Urinary bladder (tissue), 4 donors: Measurements from ENCODE around the gene SNX5. TPM values are rescaled to one million over a fixed set of nuclear protein-coding genes. Genes with fewer than 3 reads are reported as not detected.

ENCODE experiments used
- DNase-seq: peaks from one replicate; pipeline ENCODE4 v3.0.0-alpha.2; 2015; ENCODE audit errors: extremely low spot score
- H3K27ac ChIP-seq: one replicate; pipeline ENCODE4 v1.5.1; 2013; ENCODE audit warnings: low read depth, mild to moderate bottlenecking, moderate library complexity
- H3K36me3 ChIP-seq: one replicate; pipeline ENCODE4 v1.6.1; 2013; ENCODE audit warnings: mild to moderate bottlenecking, moderate library complexity; ENCODE audit not compliant: insufficient read depth
- H3K4me1 ChIP-seq: one replicate; pipeline ENCODE4 v1.6.1; 2013; ENCODE audit warnings: mild to moderate bottlenecking, moderate library complexity; ENCODE audit not compliant: insufficient read depth
- H3K4me3 ChIP-seq: one replicate; pipeline ENCODE4 v1.5.1; 2013; ENCODE audit warnings: low read depth, low read length
- WGBS: extraction: QIAGEN DNeasy Blood & Tissue Kit; methylation state at CpG from one replicate; pipeline ENCODE4 v1.1.7; 2013; 5-methylcytosine and 5-hydroxymethylcytosine counted together
- polyA plus RNA-seq: library from polyadenylated mRNA; stranded (reverse); fragments of 200-250 nt; gene quantifications from one replicate; pipeline ENCODE4 v1.2.3, GENCODE V29; 2013
- total RNA-seq: library from RNA; depleted of rRNA; stranded (reverse); fragments of >200 nt; gene quantifications from one replicate; pipeline ENCODE4 v1.2.3, GENCODE V29; 2014
- donor health status: healthy with polysubstance abuse.
- donor health status: healthy.

The SNX5 gene
- total and polyA plus RNA-seq, 2 donors = 51.9 to 138 TPM

DNA sequence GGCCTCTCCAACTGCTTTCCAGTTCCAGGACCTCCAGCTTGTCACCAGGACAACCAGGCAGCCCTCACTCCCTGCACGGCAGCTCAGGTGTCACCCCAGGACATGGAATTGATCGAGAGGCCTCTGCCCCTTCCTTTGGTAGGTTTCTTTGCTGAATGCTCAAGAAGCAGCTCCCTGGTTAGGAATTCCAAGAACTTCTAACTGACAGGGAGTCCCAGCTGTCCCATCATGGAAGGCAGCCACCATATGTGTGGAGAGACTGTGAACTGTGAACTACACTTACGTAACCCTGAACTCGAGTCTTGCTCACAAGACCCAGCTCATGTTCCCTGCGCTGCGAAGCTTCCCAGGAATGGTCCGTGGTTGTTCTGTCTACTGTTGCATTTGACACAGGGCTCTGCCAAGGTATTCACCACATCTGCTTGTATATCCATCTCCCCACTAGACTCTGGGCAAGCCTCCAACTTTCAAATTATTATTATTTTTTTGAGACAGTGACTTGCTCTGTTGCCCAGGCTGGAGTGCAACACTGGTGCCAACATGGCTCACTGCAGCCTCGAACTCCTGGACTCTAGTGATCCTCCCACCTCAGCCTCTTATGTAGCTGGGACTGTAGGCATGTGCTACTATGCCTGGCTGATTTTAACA, 35.9 kb upstream of the SNX5 start:
- WGBS = 75% methylated on average over 8 of the region's 8 CpGs

DNA sequence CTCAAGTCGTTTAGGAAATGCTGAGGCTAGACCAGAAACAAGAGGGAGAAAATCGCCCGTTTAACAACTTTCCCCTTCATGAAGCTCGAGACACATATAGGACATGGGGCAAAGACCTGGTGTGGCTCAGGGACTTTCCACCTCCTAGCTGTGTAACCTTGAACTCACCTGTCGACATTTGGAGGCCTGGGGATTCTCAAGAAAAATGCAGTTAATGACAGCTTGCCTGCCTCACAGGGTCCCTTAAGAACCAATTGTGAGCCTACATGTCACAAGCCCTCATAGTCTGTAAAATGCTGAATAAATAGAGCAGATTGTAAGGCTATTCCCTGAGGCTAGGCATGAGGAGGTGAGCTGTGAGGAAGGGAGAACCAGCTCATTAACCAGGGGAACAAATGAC, 35.3 kb upstream of the SNX5 start:
- DNase-seq = no peak
- Histone ChIP-seq H3K27ac (no peak overlapping the region), H3K4me1 (no peaks in the 10 kb centered on the region), H3K36me3 (no peaks in the 10 kb centered on the region), H3K4me3 (no peak overlapping the region)
- 61% methylated on average over 5 of the region's 5 CpGs for WGBS

More for the DNA sequence above, 35.9 kb upstream of the SNX5 start:
- no peak for DNase-seq
- H3K36me3 ChIP-seq = no peaks in the 10 kb centered on the region
- H3K4me3 ChIP-seq = no peak overlapping the region
- H3K4me1 ChIP-seq = no peaks in the 10 kb centered on the region
- H3K27ac ChIP-seq = no peak overlapping the region

DNA sequence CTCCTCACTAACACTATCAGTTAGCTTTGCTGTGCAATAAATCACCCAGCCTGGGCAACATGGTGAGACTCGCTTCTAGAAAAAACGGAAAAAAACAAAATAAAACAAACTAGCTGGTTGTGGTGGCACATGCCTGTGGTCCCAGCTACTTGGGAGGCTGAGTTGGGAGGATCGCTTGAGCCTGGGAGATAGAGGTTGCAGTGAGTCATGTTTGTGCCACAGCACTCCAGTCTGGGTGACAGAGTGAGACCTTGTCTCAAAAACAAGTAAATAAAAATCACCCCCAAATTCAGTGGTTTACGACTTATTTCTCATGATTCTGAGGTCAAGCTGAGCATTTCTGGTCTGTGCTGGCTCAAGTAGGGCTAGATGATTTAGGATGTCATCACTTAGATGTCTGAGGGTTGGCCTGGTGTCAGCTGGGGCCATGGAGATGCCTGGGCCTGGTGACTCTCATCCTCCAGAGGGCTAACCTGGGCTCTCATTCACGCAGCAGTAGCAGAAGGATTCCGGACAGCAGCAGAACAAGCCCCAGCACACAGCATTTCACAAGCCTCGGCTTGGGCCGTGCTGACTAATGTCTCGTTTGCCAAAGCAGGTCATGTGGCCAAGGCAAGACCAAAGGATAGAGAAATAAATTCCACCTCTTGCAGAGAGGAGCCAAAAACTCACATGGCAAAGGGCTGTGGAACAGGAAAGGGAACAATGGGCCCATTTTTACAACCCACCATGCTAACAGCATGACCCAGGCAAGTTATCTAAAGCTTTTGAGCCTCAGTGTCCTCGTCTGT, 32.7 kb upstream of the SNX5 start:
- no peaks in the 10 kb centered on the region for H3K36me3 ChIP-seq
- H3K27ac ChIP-seq = no peak overlapping the region
- 58% methylated on average over 10 of the region's 10 CpGs for WGBS
- H3K4me3 ChIP-seq = no peak overlapping the region
- no peak for DNase-seq
- H3K4me1 ChIP-seq = no peaks in the 10 kb centered on the region

DNA sequence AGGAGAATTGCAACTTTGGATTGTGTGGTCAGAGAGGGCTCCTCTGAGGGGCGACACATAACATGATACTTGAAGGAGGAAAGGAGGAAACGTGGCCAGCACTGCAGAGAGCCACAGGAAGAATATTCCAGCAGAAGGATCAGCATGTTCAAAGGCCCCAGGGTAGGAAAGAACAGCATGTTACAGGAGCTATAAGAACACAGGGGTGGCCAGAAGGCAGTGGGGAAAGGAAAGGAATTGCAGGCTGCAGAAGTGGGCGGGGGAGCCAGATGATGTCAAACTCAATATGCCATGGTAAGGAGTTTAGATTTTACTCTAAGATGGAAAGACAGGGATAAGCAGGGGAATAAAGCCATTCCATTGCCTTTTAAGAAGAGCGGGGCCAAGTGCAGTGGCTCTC, 31.0 kb upstream of the SNX5 start:
- Histone ChIP-seq H3K27ac (no peak overlapping the region), H3K36me3 (no peaks in the 10 kb centered on the region), H3K4me1 (no peaks in the 10 kb centered on the region), H3K4me3 (no peak overlapping the region)
- DNase-seq = no peak
- WGBS = 86% methylated on average over 4 of the region's 4 CpGs

DNA sequence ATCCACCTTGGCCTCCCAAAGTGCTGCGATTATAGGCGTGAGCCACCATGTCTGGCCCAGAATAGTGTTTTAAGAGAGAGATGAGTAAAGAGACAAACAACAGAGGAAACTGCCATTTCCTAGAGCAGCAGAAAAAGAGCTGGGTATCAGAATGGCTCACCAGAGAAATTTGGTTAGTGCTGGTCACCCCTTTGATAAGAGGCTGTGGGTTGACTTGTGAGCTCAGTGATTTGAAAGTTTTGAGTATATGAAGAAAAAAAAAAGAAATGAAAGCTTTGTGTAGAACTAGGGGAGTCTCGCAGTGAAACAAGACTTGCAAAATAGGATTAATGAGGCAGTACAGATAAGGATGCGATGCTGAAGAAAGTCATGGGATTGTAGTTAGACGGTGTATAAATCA, 29.9 kb upstream of the SNX5 start:
- H3K4me1 ChIP-seq = no peaks in the 10 kb centered on the region
- H3K36me3 ChIP-seq = no peaks in the 10 kb centered on the region
- DNase-seq = no peak
- WGBS = 93% methylated on average over 5 of the region's 5 CpGs
- H3K27ac ChIP-seq = no peak overlapping the region
- no peak overlapping the region for H3K4me3 ChIP-seq

DNA sequence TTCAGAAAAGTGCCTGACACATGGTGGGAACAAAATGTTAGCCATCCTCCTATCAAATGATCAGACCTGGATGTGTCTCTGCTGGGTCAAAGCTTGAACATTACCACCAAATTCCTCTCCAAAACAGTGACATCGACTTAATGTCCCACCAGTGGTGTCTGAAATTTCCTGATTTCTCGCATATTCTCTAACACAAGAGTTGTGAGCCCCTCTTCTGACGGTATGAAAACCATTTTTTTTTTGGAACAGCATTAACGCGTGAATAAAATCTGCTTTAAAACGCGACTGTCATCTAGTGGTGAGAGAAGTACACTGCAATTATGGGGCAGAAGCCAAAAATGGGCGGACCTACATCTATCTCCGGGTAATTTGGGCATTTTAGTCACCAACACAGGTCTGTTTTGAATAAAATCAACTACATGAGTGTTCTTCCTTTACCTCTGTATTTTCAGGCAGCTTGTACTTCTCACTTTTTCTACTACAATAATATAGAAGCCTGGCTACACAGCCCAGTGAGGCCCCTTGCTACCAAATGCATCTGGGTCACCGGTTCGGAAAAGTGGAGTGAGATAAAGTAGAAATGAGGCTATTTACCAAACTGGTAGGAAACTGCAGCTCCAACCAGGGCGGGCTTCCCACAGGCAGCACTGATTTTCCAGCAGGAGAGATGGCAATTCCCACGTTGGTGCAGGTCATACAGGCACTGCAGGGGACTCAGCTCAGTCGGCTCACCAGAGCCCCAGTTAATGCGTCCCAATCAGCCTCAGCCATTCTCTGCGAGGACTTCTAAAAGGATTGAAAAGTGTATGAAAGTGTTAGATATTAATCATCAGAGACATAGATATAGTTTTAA, 27.6 kb upstream of the SNX5 start:
- 23% methylated on average over 16 of the region's 16 CpGs for WGBS
- Histone ChIP-seq H3K36me3 (no peaks in the 10 kb centered on the region), H3K4me1 (no peaks in the 10 kb centered on the region), H3K4me3 (no peak overlapping the region), H3K27ac (no peak overlapping the region)
- peak; percentile 40 for DNase-seq

DNA sequence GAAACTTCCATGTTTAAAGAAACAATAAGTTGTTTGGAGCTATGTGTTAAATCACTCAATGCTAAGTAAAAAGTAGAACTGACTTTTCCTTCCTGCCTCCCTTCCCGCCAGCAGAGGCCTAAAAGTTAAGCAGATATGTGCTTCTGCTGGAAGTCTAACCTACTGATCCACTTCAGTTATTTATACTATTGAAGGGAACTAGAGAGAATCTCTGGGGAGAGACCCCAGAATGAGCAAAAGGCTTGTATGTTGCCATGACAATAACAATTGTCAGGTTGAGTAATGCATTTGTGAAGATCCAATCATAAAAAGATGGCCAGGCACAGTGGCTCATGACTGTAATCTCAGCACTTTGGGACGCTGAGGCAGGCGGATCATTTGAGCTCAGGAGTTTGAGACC, 25.0 kb upstream of the SNX5 start:
- H3K36me3 ChIP-seq = peaks cover 2% of the 10 kb centered on the region
- WGBS = 95% methylated on average over 3 of the region's 3 CpGs
- no peak for DNase-seq
- H3K27ac ChIP-seq = no peak overlapping the region
- H3K4me1 ChIP-seq = no peaks in the 10 kb centered on the region
- no peak overlapping the region for H3K4me3 ChIP-seq

DNA sequence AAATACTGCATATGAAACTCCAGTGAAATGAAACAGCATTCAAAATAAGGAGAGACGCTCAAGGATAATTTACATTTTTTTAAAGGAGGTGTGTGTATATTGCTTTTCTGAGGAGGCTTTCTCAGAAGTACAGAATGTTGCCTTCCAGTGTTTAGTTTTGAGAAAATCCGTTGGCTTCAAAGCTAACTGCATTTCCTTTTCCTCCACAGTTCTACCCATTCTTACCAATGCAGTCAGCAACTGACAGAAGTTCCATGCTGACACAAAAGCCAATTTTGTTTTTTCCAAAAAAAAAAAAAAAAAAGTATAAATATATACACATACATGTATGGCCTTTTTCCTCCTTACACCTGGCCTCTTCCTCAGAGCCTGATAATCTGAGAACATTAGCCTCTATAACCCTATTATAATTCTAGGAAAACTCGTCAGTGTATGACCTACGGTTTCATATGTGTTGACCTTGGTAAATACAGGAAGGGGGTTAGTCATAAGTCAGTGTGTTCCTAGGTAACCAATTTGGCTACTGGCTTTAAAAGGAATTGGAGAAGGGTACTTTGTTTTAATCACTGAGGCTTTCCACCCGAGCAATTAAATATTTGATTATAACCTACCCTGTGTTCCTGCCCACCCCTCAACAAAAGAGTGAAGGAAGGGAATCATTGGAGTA, 24.4 kb upstream of the SNX5 start:
- no peak overlapping the region for H3K4me3 ChIP-seq
- 73% methylated on average over 5 of the region's 5 CpGs for WGBS
- no peaks in the 10 kb centered on the region for H3K4me1 ChIP-seq
- DNase-seq = no peak
- H3K27ac ChIP-seq = no peak overlapping the region
- peaks cover 2% of the 10 kb centered on the region for H3K36me3 ChIP-seq

DNA sequence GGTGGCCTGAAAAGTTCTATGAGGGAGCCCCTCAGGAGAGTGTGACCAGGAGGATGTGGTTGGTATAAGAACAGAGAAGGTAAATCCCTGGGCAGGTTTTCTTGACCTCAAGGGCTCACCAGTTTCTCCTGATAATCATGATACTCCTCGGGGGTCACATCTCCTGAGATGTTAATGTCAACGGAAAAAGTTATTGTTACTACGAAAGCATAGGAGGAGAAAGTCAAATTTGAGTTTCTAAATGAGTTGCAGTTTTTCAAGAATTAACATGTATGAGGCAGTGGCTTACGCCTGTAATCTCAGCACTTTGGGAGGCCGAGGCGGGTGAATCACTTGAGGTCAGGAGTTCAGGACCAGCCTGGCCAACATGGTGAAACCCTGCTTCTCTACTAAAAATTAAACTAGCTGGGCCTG, 23.6 kb upstream of the SNX5 start:
- WGBS = 89% methylated on average over 6 of the region's 6 CpGs
- no peak for DNase-seq
- Histone ChIP-seq H3K4me1 (no peaks in the 10 kb centered on the region), H3K4me3 (no peak overlapping the region), H3K27ac (no peak overlapping the region), H3K36me3 (peaks cover 2% of the 10 kb centered on the region)

DNA sequence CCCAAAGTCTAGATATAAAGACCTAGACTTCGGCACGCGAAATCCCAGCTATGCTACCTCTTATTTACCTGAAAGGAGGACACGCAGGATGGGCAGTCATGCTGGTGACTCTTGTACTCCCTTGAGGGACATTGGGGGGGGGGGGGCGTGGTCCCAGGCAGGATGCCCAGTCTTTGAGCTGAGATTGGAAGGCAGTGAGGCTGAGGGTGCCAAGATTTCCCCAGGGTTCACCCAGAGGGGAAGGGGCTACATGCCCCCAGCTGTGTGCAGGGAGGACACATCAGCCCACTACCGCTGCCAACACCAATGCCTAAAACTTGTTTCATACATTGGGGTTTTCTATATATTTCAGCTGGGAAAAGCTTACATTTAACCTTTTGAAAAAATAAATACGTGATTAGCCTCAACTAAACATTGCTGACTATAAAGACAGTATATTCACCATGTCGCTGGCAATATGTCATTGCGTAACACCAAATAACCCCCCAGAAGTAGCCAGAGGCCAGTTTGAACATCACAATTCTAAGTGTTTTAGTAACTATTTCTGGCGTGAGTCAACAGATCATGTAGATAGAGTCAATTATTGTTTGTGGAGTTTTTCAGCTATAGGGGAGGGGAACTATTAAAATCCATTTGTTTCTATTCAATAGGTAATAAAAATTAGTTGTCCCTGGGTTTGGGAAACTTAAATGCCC, 21.8 kb upstream of the SNX5 start:
- Histone ChIP-seq H3K27ac (no peak overlapping the region), H3K36me3 (peaks cover 2% of the 10 kb centered on the region), H3K4me1 (no peaks in the 10 kb centered on the region), H3K4me3 (no peak overlapping the region)
- WGBS = 84% methylated on average over 10 of the region's 10 CpGs
- DNase-seq = no peak

DNA sequence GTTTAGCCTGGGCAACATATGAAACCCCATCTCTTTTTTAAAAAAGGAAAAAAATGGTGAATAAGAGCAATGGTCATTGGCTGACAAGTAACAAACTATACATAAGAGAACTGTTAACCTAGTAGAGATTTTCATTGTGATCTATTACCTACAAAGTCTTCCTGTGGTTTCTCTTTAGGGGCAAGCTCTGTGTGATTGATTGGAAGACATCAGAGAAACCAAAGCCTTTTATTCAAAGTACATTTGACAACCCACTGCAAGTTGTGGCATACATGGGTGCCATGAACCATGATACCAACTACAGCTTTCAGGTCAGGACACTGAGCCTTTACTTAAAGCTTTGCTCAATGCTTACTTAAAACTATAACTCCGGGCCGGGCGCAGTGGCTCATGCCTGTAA, 19.4 kb upstream of the SNX5 start:
- DNase-seq = no peak
- WGBS = 95% methylated on average over 3 of the region's 3 CpGs
- H3K4me3 ChIP-seq = no peak overlapping the region
- H3K4me1 ChIP-seq = no peaks in the 10 kb centered on the region
- peaks cover 2% of the 10 kb centered on the region for H3K36me3 ChIP-seq
- no peak overlapping the region for H3K27ac ChIP-seq

DNA sequence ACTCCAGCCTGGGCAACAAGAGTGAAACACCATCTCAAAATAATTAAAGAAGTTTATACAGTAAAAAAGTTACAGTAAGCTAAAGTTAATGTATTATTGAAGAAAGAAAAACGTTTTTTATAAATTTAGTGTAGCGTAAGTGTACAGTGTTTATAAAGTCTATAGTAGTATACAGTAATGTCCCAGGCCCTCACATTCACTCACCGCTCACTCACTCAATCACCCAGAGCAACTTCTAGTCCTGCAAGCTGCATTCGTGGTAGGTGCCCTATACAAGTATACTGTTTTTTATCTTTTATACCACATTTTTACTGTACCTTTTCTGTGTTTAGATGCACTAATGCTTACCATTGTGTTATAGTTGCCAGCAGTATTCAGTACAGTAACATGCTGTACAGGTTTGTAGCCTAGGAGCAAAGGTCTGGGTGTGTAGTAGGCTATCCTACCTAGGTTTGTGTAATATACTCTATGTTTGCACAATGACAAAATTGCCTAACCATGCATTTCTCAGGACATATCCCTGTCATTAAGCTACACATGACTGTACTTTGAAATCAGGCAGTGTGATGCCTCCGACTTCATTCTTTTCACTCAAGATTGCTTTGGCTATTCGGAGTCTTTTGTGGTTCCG, 16.9 kb upstream of the SNX5 start:
- no peak overlapping the region for H3K27ac ChIP-seq

More for the DNA sequence above, 16.9 kb upstream of the SNX5 start:
- no peak for DNase-seq
- Histone ChIP-seq H3K36me3 (peaks cover 2% of the 10 kb centered on the region), H3K4me1 (no peaks in the 10 kb centered on the region), H3K4me3 (no peak overlapping the region)
- WGBS = 95% methylated on average over 7 of the region's 7 CpGs
